Measurements from ENCODE around the gene LYPD8.

DNA sequence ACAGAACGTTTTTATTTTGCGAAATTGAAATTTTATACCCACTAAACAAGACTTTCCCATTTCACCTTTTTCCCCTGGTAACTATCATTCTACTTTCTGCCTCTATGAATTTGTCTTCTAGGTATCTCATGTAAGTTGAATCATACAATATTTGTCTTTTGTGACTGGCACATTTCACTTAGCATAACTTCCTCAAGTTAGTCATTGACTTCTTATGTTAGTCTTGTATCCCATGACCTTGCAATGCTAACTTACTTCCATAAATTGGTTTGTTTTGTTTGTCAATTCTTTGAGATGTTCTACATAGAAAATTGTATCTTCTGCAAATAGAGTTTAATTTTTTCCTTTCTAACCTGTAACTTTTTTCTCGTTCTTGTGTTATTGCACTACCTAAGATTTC, 43.2 kb upstream of the LYPD8 start:
- no peak for TF ChIP-seq SIN3A (conservative IDR thresholded peaks at IDR 0.05 in 1 of 2, IDR thresholded peaks at IDR 0.05 in 1 of 2; ENCODE audit: low read depth in 1 of 2, low read length in 2 of 2)
- TF ChIP-seq, protein P1, sequence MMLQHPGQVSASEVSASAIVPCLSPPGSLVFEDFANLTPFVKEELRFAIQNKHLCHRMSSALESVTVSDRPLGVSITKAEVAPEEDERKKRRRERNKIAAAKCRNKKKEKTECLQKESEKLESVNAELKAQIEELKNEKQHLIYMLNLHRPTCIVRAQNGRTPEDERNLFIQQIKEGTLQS (IDR thresholded peaks at IDR 0.05; ENCODE audit: insufficient read depth, low read depth, low read length): no peak
- TF ChIP-seq HDAC2 (IDR thresholded peaks at IDR 0.05; ENCODE audit: borderline replicate concordance in 1 of 2, low read depth in 2 of 2, low read length in 2 of 2): no peak
- TF ChIP-seq POLR2A (IDR thresholded peaks at IDR 0.05; ENCODE audit: control extremely low read depth in 1 of 2, low read depth in 2 of 2, low read length in 2 of 2): no peak
- TF ChIP-seq RFX5 (IDR thresholded peaks at IDR 0.05; ENCODE audit: borderline replicate concordance, low read depth, low read length): no peak

All from H1 (cell line).